Measurements from ENCODE around the gene CNFN.

CNFN gene

DNA sequence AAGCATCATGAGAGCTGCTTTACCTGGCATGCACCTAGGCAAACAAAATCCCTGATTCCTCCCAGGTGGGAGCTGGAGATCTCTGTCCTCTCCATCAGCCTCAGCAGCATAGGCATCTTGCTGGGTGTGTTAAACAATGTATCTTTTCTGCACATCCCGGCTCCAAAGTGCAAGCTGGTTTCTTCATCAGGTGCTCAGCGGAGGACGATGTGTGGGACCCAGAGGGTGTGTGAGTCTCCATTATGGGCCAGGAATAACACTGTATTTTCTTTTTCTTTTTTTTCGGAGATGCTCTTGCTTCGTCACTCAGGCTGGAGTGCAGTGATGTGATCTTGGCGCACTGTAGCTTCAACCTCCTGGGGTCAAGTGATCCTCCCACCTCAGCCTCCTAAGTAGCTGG is 9.9 kb downstream of the CNFN start:
- peaks cover 41% of the 10 kb centered on the region for H3K27me3 ChIP-seq
- no peak overlapping the region for H3K4me3 ChIP-seq (ENCODE audit: low read depth in 1 of 2, low read length in 1 of 2)
- no peaks in the 10 kb centered on the region for H3K36me3 ChIP-seq
- no peaks in the 10 kb centered on the region for H3K9me3 ChIP-seq
- TF ChIP-seq, protein P1, sequence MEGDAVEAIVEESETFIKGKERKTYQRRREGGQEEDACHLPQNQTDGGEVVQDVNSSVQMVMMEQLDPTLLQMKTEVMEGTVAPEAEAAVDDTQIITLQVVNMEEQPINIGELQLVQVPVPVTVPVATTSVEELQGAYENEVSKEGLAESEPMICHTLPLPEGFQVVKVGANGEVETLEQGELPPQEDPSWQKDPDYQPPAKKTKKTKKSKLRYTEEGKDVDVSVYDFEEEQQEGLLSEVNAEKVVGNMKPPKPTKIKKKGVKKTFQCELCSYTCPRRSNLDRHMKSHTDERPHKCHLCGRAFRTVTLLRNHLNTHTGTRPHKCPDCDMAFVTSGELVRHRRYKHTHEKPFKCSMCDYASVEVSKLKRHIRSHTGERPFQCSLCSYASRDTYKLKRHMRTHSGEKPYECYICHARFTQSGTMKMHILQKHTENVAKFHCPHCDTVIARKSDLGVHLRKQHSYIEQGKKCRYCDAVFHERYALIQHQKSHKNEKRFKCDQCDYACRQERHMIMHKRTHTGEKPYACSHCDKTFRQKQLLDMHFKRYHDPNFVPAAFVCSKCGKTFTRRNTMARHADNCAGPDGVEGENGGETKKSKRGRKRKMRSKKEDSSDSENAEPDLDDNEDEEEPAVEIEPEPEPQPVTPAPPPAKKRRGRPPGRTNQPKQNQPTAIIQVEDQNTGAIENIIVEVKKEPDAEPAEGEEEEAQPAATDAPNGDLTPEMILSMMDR (IDR thresholded peaks at IDR 0.05) = no peak
- H3K4me1 ChIP-seq (ENCODE audit: control insufficient read depth in 1 of 2, insufficient read depth in 1 of 2, low read depth in 1 of 2, low read length in 1 of 2) = no peaks in the 10 kb centered on the region
- H3K27ac ChIP-seq = no peak overlapping the region

DNA sequence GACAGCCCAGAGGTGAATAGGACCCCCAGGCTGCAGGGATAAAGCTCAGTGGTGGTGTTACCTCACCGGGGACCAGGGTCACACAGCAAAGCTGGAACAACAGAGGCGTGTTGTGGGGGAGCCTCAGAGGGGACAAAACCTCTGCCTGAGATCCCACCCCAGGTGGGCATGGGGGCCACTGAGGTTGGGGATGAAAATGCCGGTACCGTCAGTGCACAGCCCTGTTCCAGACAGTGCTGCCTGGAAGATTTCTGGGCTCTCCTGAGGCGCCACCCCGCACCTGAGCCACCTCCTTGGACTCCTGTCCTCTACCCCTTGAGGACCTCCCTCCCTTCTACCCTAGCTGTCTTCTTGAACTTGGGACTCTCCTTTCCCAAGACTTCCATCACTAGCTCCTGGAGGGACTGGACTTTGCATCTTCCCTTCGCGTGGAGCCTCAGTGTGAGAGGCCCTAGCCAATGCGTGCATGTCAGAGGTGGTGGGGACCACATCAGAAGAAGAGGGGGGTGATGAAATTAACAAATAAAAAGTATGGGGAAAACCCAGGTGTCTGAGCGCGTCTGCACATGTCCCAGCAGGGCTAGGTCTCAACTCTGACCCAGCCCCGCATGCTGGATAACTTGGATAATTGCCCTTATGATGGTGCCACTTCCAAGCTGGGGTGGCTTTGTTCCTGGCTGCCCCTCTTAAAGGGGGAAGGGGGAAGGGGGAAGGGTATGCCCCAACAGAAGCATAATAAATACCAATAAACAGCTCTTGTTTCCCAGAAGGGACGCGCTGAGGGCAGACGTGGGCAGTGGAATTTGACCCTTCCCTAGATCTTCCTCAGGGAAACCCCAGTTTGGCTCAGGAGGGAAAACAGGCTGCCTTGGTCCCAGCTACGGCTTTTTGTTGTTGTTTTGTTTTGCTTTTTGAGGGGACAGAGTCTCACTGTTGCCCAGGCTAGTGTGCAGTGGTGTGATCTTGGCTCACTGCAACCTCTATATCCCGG is 11.6 kb downstream of the CNFN start:
- Histone ChIP-seq H3K4me3 (ENCODE audit: low read depth in 1 of 2, low read length in 1 of 2) (no peak overlapping the region), H3K9me3 (no peaks in the 10 kb centered on the region), H3K27me3 (peaks cover 41% of the 10 kb centered on the region), H3K4me1 (ENCODE audit: control insufficient read depth in 1 of 2, insufficient read depth in 1 of 2, low read depth in 1 of 2, low read length in 1 of 2) (no peaks in the 10 kb centered on the region), H3K36me3 (no peaks in the 10 kb centered on the region), H3K27ac (no peak overlapping the region)
- TF ChIP-seq, protein P1 (IDR thresholded peaks at IDR 0.05) = no peak

DNA sequence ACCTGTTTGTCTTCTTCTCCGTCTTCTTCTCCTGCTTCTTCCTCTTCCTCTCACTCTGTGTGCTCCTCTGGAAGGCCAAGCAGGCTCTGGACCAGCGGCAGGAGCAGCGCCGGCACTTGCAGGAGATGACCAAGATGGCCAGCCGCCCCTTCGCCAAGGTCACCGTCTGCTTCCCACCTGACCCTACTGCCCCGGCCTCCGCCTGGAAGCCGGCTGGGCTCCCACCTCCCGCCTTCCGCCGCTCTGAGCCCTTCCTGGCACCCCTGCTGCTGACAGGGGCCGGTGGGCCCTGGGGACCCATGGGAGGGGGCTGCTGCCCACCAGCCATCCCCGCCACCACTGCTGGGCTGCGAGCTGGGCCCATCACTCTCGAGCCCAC is 13.9 kb downstream of the CNFN start:
- H3K4me1 ChIP-seq (ENCODE audit: control insufficient read depth in 1 of 2, insufficient read depth in 1 of 2, low read depth in 1 of 2, low read length in 1 of 2) = no peaks in the 10 kb centered on the region
- H3K9me3 ChIP-seq = no peaks in the 10 kb centered on the region
- no peak overlapping the region for H3K27ac ChIP-seq
- no peaks in the 10 kb centered on the region for H3K36me3 ChIP-seq
- TF ChIP-seq, protein P1 (IDR thresholded peaks at IDR 0.05) = no peak
- H3K27me3 ChIP-seq = peaks cover 33% of the 10 kb centered on the region
- no peak overlapping the region for H3K4me3 ChIP-seq (ENCODE audit: low read depth in 1 of 2, low read length in 1 of 2)

- no peaks in the 10 kb centered on the region for H3K4me1 ChIP-seq (ENCODE audit: control insufficient read depth in 1 of 2, insufficient read depth in 1 of 2, low read depth in 1 of 2, low read length in 1 of 2)
- H3K27ac ChIP-seq = no peak overlapping the region
- TF ChIP-seq, protein P1 (IDR thresholded peaks at IDR 0.05) = no peak
- H3K4me3 ChIP-seq (ENCODE audit: low read depth in 1 of 2, low read length in 1 of 2) = no peak overlapping the region
- H3K36me3 ChIP-seq = no peaks in the 10 kb centered on the region
- no peaks in the 10 kb centered on the region for H3K9me3 ChIP-seq
- H3K27me3 ChIP-seq = peaks cover 27% of the 10 kb centered on the region
These were observed 14.5 kb downstream of the CNFN start for GRCh38 chr19:42375415-42376176.

DNA sequence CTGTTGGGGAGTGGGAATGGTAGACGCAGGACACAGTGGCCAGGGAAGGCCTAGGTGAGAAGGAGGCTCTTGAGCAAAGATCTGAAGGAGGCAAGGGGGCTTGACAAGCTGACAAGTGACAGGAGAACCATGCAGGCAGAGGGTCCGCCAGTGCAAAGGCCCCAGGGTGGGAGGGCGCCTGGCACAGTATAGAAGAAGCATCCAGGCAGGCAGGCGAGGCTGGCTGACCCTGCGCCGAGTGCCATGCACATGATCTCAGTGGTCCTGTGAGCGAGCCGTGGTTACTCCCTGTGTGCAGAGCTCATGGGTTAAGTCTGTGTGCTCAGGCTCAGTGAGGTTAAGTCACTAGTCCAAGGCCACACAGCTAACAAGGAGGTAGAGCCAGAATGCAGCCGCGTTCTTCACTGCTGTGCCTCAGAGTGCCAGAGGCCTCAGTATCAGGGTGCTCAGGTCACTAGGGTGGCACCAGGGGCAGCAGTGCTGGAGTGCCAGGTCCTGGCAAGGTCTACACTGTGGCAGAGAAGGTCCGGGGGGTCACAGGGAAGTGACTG is 15.2 kb downstream of the CNFN start:
- TF ChIP-seq, protein P1 (IDR thresholded peaks at IDR 0.05) = no peak
- Histone ChIP-seq H3K9me3 (no peaks in the 10 kb centered on the region), H3K4me1 (ENCODE audit: control insufficient read depth in 1 of 2, insufficient read depth in 1 of 2, low read depth in 1 of 2, low read length in 1 of 2) (no peaks in the 10 kb centered on the region), H3K36me3 (no peaks in the 10 kb centered on the region), H3K27me3 (peaks cover 20% of the 10 kb centered on the region), H3K27ac (no peak overlapping the region), H3K4me3 (ENCODE audit: low read depth in 1 of 2, low read length in 1 of 2) (no peak overlapping the region)
